NCI-H1092 (cell line): ENCODE data around the gene SLITRK3.

Experiments
- DNase-seq: peaks from one replicate; lab custom pipeline; 2025; lab: John Stamatoyannopoulos, UW

SLITRK3 gene

GRCh38 chr3:165195640-165196576, at the start of gene SLITRK3:
Gene SLITRK3 (minus strand): TSS chr3:165196384. CDS start chr3:165190830, 5,554 bp downstream.
- no peak for DNase-seq

- DNase-seq: no peak
Measured at GRCh38 chr3:165243597-165243996, 47.4 kb upstream of the SLITRK3 start.

GRCh38 chr3:165233501-165234195, 37.5 kb upstream of the SLITRK3 start:
- DNase-seq: no peak

- DNase-seq: no peak
Measured at GRCh38 chr3:165225604-165226003, 29.4 kb upstream of the SLITRK3 start.

- no peak for DNase-seq
Measured at GRCh38 chr3:165217739-165218138, 21.6 kb upstream of the SLITRK3 start.

- no peak for DNase-seq
Measured at GRCh38 chr3:165212580-165212979, 16.4 kb upstream of the SLITRK3 start.

GRCh38 chr3:165211721-165212120, 15.5 kb upstream of the SLITRK3 start:
- no peak for DNase-seq

- DNase-seq: no peak
Measured at GRCh38 chr3:165210727-165211126, 14.5 kb upstream of the SLITRK3 start.

GRCh38 chr3:165210132-165210531, 13.9 kb upstream of the SLITRK3 start:
- no peak for DNase-seq

GRCh38 chr3:165206454-165207266, 10.5 kb upstream of the SLITRK3 start:
- peak; percentile 68 for DNase-seq

GRCh38 chr3:165204445-165204844, 8.3 kb upstream of the SLITRK3 start:
- no peak for DNase-seq

GRCh38 chr3:165202995-165203394, 6.8 kb upstream of the SLITRK3 start:
- DNase-seq: no peak

GRCh38 chr3:165201964-165202363, 5.8 kb upstream of the SLITRK3 start:
- no peak for DNase-seq

GRCh38 chr3:165197481-165197800, 1.3 kb upstream of the SLITRK3 start:
- DNase-seq: no peak

- DNase-seq: peak; percentile 28
Measured at GRCh38 chr3:165196577-165197480, 645 bp upstream of the SLITRK3 start.

- DNase-seq: no peak
Measured at GRCh38 chr3:165195241-165195639, 944 bp downstream of the SLITRK3 start.

GRCh38 chr3:165194511-165195240, 1.5 kb downstream of the SLITRK3 start:
- DNase-seq: no peak

GRCh38 chr3:165193366-165194254, 2.6 kb downstream of the SLITRK3 start:
- no peak for DNase-seq

- DNase-seq: no peak
Measured at GRCh38 chr3:165192610-165193192, 3.5 kb downstream of the SLITRK3 start.
